CD1c-positive myeloid dendritic cell (primary cell): ENCODE measurements around the gene CNGB1.
"Not testable (repeated sequence)": the region's sequence is repeated elsewhere in the genome, so short reads cannot be mapped to it uniquely, and the experiment has no call there.

Experiments used
- DNase-seq: peaks from one replicate; pipeline ENCODE4 v3.0.0-alpha.2; 2016; ENCODE audit errors: extremely low spot score

The CNGB1 gene

GRCh38 chr16:57997176-57997527 lies 26.2 kb upstream of the CNGB1 start:
- DNase-seq: no peak

GRCh38 chr16:57996406-57997175 lies 25.7 kb upstream of the CNGB1 start:
- DNase-seq: no peak

GRCh38 chr16:57995721-57996405 lies 24.9 kb upstream of the CNGB1 start:
- no peak for DNase-seq

- peak; percentile 74 for DNase-seq
These were observed 23.9 kb upstream of the CNGB1 start for GRCh38 chr16:57994778-57995177.

DNA sequence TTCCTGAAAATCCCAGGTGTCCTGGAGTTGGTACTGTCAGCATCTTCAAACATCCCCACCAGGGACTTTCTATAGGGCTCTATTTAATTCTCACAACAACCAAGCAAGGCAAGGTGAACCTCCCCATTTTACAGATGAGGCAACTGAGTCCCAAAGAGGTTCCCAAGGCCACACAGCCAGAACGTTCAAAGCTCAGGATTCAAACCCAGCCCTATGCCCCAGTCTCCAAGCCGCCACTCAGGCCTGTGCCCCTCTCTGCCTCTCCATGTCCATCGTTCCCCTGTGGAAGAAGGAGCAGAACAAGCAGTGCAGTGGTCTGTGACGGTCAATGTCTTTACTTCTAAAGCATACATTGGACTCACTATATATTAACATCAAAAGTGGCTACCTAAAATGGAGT lies 23.4 kb upstream of the CNGB1 start:
- no peak for DNase-seq

DNA sequence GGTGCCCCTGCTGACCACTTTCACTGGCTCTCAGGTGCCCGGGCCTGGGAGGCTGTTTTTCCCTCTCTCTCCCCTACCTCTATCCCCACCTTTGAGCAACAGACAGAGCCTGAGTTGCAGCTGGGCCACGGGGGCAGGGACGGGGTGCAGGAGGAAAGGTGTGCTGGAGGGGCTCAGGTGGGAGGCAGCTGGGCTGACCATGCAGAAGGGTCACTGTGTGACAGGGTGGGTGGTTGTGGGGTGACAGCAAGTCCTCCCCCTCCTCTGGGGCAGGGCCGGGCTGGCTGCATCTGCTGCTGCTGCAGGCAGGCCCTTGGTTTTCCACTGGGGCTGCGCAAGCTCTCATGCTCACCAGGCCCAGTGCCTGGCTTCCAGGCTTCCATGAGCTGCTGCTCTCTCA lies 23.0 kb upstream of the CNGB1 start:
- DNase-seq: no peak

DNA sequence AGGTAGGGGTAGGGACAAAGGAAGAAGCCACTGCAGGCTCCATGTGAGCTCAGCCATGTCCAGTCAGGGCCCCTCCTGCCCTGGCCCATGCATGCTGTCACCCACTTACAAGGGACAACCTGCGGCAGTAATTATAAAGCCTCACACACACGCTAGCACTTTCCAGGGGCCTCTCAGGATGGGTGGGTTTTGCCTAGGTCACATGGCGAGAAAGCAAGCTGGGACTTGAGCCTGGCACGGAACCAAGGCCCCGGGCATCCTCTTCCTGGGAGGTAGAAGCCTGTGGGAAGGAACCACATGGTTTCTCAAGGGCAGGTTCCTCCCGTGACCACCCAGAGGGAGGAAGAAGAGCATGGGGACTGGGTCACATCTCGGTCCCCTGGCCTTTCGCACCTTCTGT lies 22.5 kb upstream of the CNGB1 start:
- DNase-seq: no peak

DNA sequence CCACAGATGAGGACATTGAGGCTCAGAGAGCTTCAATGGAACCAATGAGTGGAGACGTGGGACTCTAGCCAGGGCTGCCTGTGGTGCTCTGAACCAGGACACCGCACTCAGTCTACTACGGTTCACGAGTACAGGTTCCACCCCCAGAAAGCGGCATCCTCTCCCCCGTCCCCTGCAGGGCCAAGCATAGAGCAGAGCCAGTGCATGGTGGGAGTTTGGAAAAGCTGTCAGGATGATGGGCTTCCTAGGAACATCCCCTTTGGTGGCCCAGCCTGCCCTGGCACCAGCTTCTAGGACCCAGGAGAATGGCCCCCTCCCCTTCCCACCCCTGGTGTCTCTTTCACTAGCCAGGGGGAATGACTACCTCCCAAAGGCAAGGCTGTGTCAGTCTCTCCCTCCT lies 21.2 kb upstream of the CNGB1 start:
- DNase-seq: no peak

DNA sequence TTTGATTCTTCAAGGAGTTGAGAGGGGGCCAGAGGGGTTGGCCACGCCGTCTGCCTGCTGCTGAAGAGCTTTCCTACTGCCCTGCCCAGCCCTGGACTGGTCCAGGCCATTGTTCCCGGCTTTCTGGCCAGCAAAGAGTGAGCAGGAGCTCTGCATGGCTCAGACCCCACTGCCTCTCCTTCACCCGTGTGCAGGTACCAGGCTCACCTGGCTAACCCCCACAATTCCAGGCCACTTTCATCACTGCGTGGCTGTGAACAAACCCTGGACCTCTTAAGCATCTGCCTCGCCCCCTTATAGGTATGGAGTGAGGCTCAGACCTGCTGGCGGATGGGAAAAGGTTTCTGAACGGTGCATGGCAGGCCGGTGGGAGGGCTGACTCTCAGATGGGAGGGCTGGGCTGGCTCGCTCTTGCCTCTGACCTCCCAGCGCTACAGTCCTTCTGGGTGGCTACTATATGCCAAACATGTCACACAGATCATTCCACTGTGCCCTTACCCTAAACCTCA lies 20.7 kb upstream of the CNGB1 start:
- no peak for DNase-seq

- DNase-seq: no peak
These were observed 18.0 kb upstream of the CNGB1 start for GRCh38 chr16:57988929-57989328.

DNA sequence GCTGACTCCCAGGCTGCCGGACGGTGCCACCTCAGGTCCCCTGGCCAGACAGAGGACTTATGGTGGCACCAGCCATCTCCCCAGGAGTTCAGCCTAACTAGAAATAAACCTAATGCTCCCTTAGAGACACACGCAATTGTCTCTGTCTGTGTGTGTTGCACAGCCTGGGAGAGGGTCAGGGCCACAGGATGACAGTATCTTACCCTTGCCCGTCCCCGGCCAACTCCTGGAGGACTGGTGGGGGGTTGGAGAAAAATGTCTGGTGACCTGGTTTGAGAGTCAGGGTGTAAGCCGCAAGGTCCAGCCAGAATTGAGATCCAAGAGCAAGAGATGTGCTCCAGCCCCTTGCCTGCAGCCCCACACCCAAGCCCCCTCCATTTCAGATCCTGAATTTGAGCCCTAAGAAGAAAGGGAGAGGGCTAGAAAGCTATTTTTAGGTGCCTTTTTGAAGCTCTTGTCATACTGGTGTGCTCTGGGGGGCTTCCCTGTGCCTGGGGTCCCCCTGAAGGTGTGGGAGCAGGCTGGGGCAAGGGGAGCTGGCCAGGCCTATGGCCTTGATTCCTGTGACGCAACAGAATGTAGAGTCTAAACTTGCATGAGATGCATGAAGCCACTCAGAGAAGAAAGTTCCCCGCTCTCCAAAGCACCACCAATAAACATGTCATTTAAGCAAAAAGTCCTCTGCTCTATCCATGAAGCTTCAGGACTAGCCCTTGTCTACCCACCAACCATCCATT lies 16.7 kb upstream of the CNGB1 start:
- DNase-seq: no peak

- no peak for DNase-seq
These were observed 15.3 kb upstream of the CNGB1 start for GRCh38 chr16:57986196-57986595.

- no peak for DNase-seq
These were observed 14.6 kb upstream of the CNGB1 start for GRCh38 chr16:57985204-57986181.

DNA sequence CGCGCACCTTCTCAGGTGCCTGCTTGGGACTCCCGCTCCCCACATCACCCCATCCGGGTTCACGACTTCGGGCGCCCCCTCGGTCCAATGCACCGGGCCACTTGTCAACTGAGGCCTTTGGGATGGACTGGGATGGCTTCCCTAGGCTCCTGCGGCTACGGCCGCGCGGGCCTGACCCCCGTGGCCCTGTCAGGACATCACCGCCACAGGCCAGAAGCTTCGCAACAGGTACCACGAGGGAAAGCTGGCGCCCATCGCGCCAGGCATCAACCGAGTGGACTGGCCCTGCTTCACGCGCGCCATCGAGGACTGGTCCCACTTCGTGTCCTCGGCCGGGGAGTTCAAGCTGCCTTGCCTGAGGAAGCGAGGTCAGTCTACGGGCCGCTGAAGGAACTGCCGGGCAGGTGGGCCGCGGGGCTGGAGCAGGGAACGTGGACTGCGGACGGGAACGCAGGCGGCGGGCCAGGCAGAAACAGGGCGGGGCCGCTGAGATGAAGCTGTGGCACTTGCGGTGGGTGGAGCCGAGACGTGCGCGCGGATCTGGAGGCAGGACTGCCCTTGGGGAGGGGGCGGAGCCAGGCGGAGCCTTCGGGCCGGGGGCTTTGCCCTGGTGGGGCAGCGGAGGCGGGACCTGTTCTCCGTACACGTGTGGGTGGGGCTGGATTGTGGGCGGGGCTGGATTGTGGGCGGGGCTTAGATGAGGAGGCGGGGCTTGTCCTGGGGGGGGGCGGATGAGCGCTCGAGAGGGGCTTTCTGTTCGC lies 13.7 kb upstream of the CNGB1 start:
- DNase-seq: peak; percentile 85

DNA sequence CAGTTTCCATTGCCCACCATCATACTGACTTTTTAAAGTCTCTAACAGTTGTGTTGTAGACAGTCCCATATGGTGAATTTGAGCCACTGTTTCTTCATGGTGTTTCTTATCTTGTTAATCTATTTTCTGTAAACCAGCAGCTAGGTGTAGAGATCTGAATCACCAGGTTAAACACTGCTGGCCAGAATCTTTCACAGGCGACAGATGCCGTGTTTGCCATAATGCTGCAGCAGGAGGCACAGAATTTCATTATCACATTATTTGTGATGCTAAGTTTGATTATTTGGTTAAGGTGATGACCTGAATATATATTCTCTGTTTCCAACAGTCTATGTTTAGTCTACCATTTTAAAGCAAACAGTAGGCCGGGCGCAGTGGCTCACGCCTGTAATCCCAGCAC lies 11.5 kb upstream of the CNGB1 start:
- no peak for DNase-seq

- no peak for DNase-seq
These were observed 10.7 kb upstream of the CNGB1 start for GRCh38 chr16:57981636-57982035.

- DNase-seq: no peak
These were observed 8.2 kb upstream of the CNGB1 start for GRCh38 chr16:57979006-57979585.

GRCh38 chr16:57978070-57978465 lies 7.1 kb upstream of the CNGB1 start:
- not testable (repeated sequence) for DNase-seq

DNA sequence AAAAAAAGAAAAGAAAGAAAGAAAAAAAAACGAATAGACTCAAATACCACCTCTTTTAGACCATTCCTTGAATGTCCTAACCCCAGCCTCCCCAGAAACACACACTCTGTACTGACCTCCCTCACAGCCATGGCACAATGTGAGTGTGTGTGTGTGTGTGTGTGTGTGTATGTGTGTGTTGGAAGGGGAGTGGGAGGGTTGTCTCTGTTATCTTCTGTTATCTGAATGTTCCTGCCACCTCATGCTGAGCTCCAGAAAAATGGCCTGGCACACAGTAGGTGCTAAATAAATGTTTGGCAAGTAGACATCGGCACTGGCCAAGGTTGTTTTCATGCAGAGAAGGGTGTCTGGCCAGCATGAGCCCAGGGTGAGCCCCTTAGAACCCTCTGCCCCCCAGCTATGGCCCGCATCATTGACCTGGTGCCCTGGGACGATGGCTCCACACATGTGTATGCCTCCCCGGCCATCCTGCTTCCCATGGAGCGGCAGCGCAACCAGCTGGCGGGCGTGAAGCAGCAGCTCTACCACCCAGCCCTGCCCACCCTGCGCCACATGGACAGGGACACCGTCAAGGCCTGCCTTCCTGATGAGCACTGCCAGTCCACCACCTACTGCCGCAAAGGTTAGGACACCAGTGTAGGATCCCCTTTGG lies 6.6 kb upstream of the CNGB1 start:
- no peak for DNase-seq

- no peak for DNase-seq
These were observed 5.4 kb upstream of the CNGB1 start for GRCh38 chr16:57976331-57976796.
